Fibroblast of mammary gland (primary cell): ENCODE measurements around the gene PTPRN2.

ENCODE experiments used
- DNase-seq: peaks from one replicate; pipeline ENCODE4 v3.0.0-alpha.2; 2010; ENCODE audit warnings: low read depth
- H3K4me3 ChIP-seq: 2 replicates; pipeline ENCODE4 v1.5.1; 2011; ENCODE audit warnings: low read depth, mild to moderate bottlenecking, low read length, moderate library complexity; ENCODE audit not compliant: control insufficient read depth
- TF ChIP-seq, protein P1 (sequence below): conservative IDR thresholded peaks from 2 replicates; pipeline ENCODE4 v1.5.1; 2011; ENCODE audit warnings: low read depth, low read length, inconsistent platforms; ENCODE audit not compliant: control insufficient read depth, insufficient read depth

PTPRN2 gene

GRCh38 chr7:158019726-158020705 is 567.6 kb downstream of the PTPRN2 start:
- TF ChIP-seq, protein P1, sequence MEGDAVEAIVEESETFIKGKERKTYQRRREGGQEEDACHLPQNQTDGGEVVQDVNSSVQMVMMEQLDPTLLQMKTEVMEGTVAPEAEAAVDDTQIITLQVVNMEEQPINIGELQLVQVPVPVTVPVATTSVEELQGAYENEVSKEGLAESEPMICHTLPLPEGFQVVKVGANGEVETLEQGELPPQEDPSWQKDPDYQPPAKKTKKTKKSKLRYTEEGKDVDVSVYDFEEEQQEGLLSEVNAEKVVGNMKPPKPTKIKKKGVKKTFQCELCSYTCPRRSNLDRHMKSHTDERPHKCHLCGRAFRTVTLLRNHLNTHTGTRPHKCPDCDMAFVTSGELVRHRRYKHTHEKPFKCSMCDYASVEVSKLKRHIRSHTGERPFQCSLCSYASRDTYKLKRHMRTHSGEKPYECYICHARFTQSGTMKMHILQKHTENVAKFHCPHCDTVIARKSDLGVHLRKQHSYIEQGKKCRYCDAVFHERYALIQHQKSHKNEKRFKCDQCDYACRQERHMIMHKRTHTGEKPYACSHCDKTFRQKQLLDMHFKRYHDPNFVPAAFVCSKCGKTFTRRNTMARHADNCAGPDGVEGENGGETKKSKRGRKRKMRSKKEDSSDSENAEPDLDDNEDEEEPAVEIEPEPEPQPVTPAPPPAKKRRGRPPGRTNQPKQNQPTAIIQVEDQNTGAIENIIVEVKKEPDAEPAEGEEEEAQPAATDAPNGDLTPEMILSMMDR: no peak
- H3K4me3 ChIP-seq: no peak overlapping the region
- DNase-seq: no peak

DNA sequence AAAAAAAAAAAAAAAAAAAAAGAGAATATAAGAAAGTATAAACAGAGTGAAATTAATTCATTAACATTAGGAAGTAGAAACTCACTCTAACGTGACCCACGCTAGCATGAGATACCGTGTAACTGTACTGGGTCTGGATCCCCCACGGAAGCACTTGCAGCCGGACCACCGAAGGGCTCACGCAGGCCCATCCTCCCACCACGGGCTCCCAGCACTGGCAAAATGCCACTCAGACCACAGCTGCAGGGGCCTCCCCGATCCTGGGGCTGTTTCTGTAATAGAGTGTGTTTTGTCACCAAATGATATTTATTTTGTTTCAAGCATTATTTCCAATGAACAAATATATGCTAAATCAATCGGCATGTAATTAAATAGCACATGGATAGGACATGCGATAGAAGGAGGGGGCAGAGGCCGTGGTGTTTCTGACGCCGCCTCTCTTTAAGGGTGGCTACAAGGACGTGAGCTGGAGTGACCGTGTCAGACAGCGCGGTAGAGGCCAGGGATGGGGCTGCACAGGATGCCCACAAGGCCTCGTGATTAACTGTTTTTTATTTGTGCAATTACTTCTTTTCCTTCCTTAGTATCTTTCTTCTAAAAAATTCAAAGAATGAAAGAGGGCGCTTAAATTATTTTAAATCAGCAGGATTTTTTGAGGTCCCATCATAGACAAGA is 568.5 kb downstream of the PTPRN2 start:
- TF ChIP-seq, protein P1: no peak
- DNase-seq: no peak
- no peak overlapping the region for H3K4me3 ChIP-seq

GRCh38 chr7:158018098-158018762 is 569.4 kb downstream of the PTPRN2 start:
- DNase-seq: no peak
- H3K4me3 ChIP-seq: no peak overlapping the region
- TF ChIP-seq, protein P1: no peak

GRCh38 chr7:158017111-158018097 is 570.2 kb downstream of the PTPRN2 start:
- no peak for DNase-seq
- no peak overlapping the region for H3K4me3 ChIP-seq

GRCh38 chr7:158016180-158017097 is 571.2 kb downstream of the PTPRN2 start:
- TF ChIP-seq, protein P1: no peak
- no peak for DNase-seq
- no peak overlapping the region for H3K4me3 ChIP-seq

More at GRCh38 chr7:158017111-158018097, 570.2 kb downstream of the PTPRN2 start:
- TF ChIP-seq, protein P1: no peak
